Loucy (cell line): ENCODE measurements around the gene COL26A1.
A peak's percentile ranks its signal among the peaks of the same experiment; 100 is the strongest.

Experiments
- H2AFZ ChIP-seq: fragments of 200-600 bp; sonication (generic); 2 replicates; pipeline ENCODE4 v1.6.0; 2016; ENCODE audit warnings: antibody characterized with exemption, mild to moderate bottlenecking, low read length, moderate library complexity
- H3F3A ChIP-seq: fragments of 200-600 bp; 2 replicates; pipeline ENCODE4 v1.6.0; 2016; ENCODE audit warnings: antibody characterized with exemption, low read depth, mild to moderate bottlenecking
- H3K27me3 ChIP-seq: fragments of 200-600 bp; sonication (generic); 2 replicates; pipeline ENCODE4 v1.6.1; 2014; ENCODE audit warnings: low read length, mild to moderate bottlenecking; ENCODE audit not compliant: insufficient read depth, poor library complexity, severe bottlenecking
- H3K36me3 ChIP-seq: fragments of 200-600 bp; sonication (generic); 2 replicates; pipeline ENCODE4 v1.6.1; 2016; ENCODE audit warnings: low read length; ENCODE audit not compliant: insufficient read depth
- H3K4me1 ChIP-seq: fragments of 200-600 bp; sonication (generic); 2 replicates; pipeline ENCODE4 v1.5.1; 2014; ENCODE audit warnings: low read length, mild to moderate bottlenecking; ENCODE audit not compliant: insufficient read depth, poor library complexity, severe bottlenecking
- H3K4me2 ChIP-seq: fragments of 200-600 bp; sonication (generic); 2 replicates; pipeline ENCODE4 v1.6.0; 2014; ENCODE audit warnings: antibody characterized with exemption, low read length, low read depth, mild to moderate bottlenecking; ENCODE audit not compliant: poor library complexity, severe bottlenecking
- H3K4me3 ChIP-seq: fragments of 200-600 bp; sonication (generic); 2 replicates; pipeline ENCODE4 v1.5.1; 2014; ENCODE audit warnings: low read length, mild to moderate bottlenecking, mixed read lengths; ENCODE audit not compliant: poor library complexity, severe bottlenecking
- H3K79me2 ChIP-seq: fragments of 200-600 bp; sonication (generic); 2 replicates; pipeline ENCODE4 v1.6.1; 2014; ENCODE audit warnings: low read length; ENCODE audit not compliant: insufficient read depth
- H3K9ac ChIP-seq: fragments of 200-600 bp; sonication (generic); 2 replicates; pipeline ENCODE4 v1.6.0; 2014; ENCODE audit warnings: mild to moderate bottlenecking, low read depth, low read length, moderate library complexity; ENCODE audit not compliant: poor library complexity, severe bottlenecking
- H3K9me2 ChIP-seq: fragments of 200-600 bp; sonication (generic); replicated peaks from 2 replicates; pipeline ENCODE4 v1.6.1; 2016; ENCODE audit warnings: low read depth, low read length, mixed read lengths
- H3K9me3 ChIP-seq: fragments of 200-600 bp; sonication (generic); 2 replicates; pipeline ENCODE4 v1.6.1; 2014; ENCODE audit warnings: mild to moderate bottlenecking, antibody characterized with exemption, low read length, low read depth; ENCODE audit not compliant: insufficient read depth
- H4K20me1 ChIP-seq: fragments of 200-600 bp; sonication (generic); 2 replicates; pipeline ENCODE4 v1.6.0; 2014; ENCODE audit warnings: antibody characterized with exemption, low read length, mild to moderate bottlenecking; ENCODE audit not compliant: insufficient read depth, poor library complexity, severe bottlenecking
- CTCF ChIP-seq: fragments of 200-600 bp; sonication (generic); conservative IDR thresholded peaks from 2 replicates; pipeline ENCODE4 v1.5.1; 2014; ENCODE audit warnings: mild to moderate bottlenecking, antibody characterized with exemption, low read length
- EZH2phosphoT487 ChIP-seq: fragments of 200-600 bp; IDR thresholded peaks from 2 replicates; pipeline ENCODE4 v1.6.1; 2018; ENCODE audit warnings: antibody characterized with exemption, mild to moderate bottlenecking, moderate library complexity, borderline replicate concordance

COL26A1 gene

GRCh38 chr7:101363734-101364374, 1.2 kb downstream of the COL26A1 start:
- H3K9ac ChIP-seq = no peak overlapping the region
- TF ChIP-seq CTCF = peak; percentile 76
- TF ChIP-seq EZH2phosphoT487 = no peak

GRCh38 chr7:101365956-101366355, 3.3 kb downstream of the COL26A1 start:
- Histone ChIP-seq H3K4me3 (no peak overlapping the region), H3K9ac (no peak overlapping the region), H3K4me2 (no peak overlapping the region), H3K4me1 (peaks cover 4% of the 10 kb centered on the region), H3F3A (no peaks in the 10 kb centered on the region), H3K27me3 (no peaks in the 10 kb centered on the region), H4K20me1 (no peaks in the 10 kb centered on the region), H3K36me3 (no peaks in the 10 kb centered on the region), H3K9me3 (no peaks in the 10 kb centered on the region), H3K9me2 (no peaks in the 10 kb centered on the region), H2AFZ (no peak overlapping the region), H3K79me2 (no peaks in the 10 kb centered on the region)
- TF ChIP-seq EZH2phosphoT487 (no peak), CTCF (no peak)

More at GRCh38 chr7:101363734-101364374, 1.2 kb downstream of the COL26A1 start:
- Histone ChIP-seq H3K4me1 (no peaks in the 10 kb centered on the region), H3K9me3 (no peaks in the 10 kb centered on the region), H3K27me3 (no peaks in the 10 kb centered on the region), H3K4me3 (no peak overlapping the region), H3K9me2 (no peaks in the 10 kb centered on the region), H3K4me2 (peak overlapping the region; percentile 25), H3K36me3 (no peaks in the 10 kb centered on the region), H4K20me1 (no peaks in the 10 kb centered on the region), H3K79me2 (no peaks in the 10 kb centered on the region), H2AFZ (peak overlapping the region; percentile 66; the same call in 1 of the 2 replicates), H3F3A (no peaks in the 10 kb centered on the region)

- Histone ChIP-seq H4K20me1 (no peaks in the 10 kb centered on the region), H3K79me2 (no peaks in the 10 kb centered on the region), H3K4me2 (no peak overlapping the region), H3K36me3 (no peaks in the 10 kb centered on the region), H3F3A (no peaks in the 10 kb centered on the region), H3K27me3 (no peaks in the 10 kb centered on the region), H3K4me3 (no peak overlapping the region), H3K4me1 (peaks cover 5% of the 10 kb centered on the region), H3K9me2 (no peaks in the 10 kb centered on the region), H3K9me3 (no peaks in the 10 kb centered on the region), H2AFZ (no peak overlapping the region), H3K9ac (no peak overlapping the region)
- no peak for TF ChIP-seq EZH2phosphoT487
- no peak for TF ChIP-seq CTCF
Observed at GRCh38 chr7:101367676-101368075, 5.0 kb downstream of the COL26A1 start.
